ENCODE data around the gene RASL12. TPM values are rescaled to one million over a fixed set of nuclear protein-coding genes. Genes with fewer than 3 reads are reported as not detected.

RASL12 gene
- total RNA-seq = 10 to 100 TPM; 41.4 to 83.5 (median 78.7) TPM

GRCh38 chr15:65067645-65068402, at the start of gene RASL12:
Gene RASL12 (minus strand): TSS chr15:65067991. CDS start chr15:65067835, 156 bp downstream.
- Histone ChIP-seq H3K4me1 (peaks cover 0 to 77% (median 39%) of the 10 kb centered on the region in 4 donors), H3K27me3 (no peaks in the 10 kb centered on the region), H3K9me3 (no peaks in the 10 kb centered on the region), H3K27ac (peak within 1 kb of the TSS; percentile 64 to 95 (median 90)), H3K36me3 (no peaks in the 10 kb centered on the region), H3K4me3 (peak within 1 kb of the TSS; percentile 47 to 81 (median 52))
- no peak for DNase-seq (ENCODE audit: low spot score in 2 of 2)
- TF ChIP-seq POLR2A (IDR thresholded peaks at IDR 0.05) (peak in 1 of 2 donors; percentile 57), CTCF (IDR thresholded peaks at IDR 0.05) (no peak), EP300 (IDR thresholded peaks at IDR 0.05) (no peak)
- WGBS, 2 donors = 4 to 10% methylated on average over 19 to 25 of the region's 66 CpGs

GRCh38 chr15:65115542-65115941, 47.8 kb upstream of the RASL12 start:
- no peak for TF ChIP-seq EP300 (IDR thresholded peaks at IDR 0.05)
- no peak for DNase-seq (ENCODE audit: low spot score in 2 of 2)
- Histone ChIP-seq H3K4me1 (no peaks in the 10 kb centered on the region), H3K36me3 (peaks cover 5 to 94% (median 17%) of the 10 kb centered on the region in 3 donors), H3K27ac (no peak overlapping the region), H3K27me3 (no peaks in the 10 kb centered on the region), H3K4me3 (no peak overlapping the region), H3K9me3 (no peaks in the 10 kb centered on the region)
- 56 to 59% methylated on average over 5 of the region's 5 CpGs for WGBS, 2 donors

GRCh38 chr15:65115086-65115485, 47.3 kb upstream of the RASL12 start, which contains the start of gene UBAP1L:
Gene UBAP1L (minus strand): TSS chr15:65115200. CDS start chr15:65106215, 8,985 bp downstream.
- peaks cover 5 to 91% (median 17%) of the 10 kb centered on the region in 3 donors for H3K36me3 ChIP-seq
- no peak within 1 kb of the TSS for H3K4me3 ChIP-seq
- no peaks in the 10 kb centered on the region for H3K4me1 ChIP-seq

GRCh38 chr15:65110676-65111292, 43.0 kb upstream of the RASL12 start:
- 36 to 40% methylated on average over 3 of the region's 3 CpGs for WGBS, 2 donors
- H3K4me1 ChIP-seq = no peaks in the 10 kb centered on the region
- H3K4me3 ChIP-seq = no peak overlapping the region
- DNase-seq (ENCODE audit: low spot score in 2 of 2) = no peak
- TF ChIP-seq CTCF (IDR thresholded peaks at IDR 0.05) (no peak), POLR2A (IDR thresholded peaks at IDR 0.05) (no peak), EP300 (IDR thresholded peaks at IDR 0.05) (no peak)
- H3K9me3 ChIP-seq = no peaks in the 10 kb centered on the region
- no peaks in the 10 kb centered on the region for H3K27me3 ChIP-seq
- H3K36me3 ChIP-seq = peaks cover 0 to 63% (median 0%) of the 10 kb centered on the region in 3 donors
- H3K27ac ChIP-seq = no peak overlapping the region

More at GRCh38 chr15:65115086-65115485, 47.3 kb upstream of the RASL12 start, which contains the start of gene UBAP1L:
- H3K9me3 ChIP-seq = no peaks in the 10 kb centered on the region
- H3K27me3 ChIP-seq = no peaks in the 10 kb centered on the region
- WGBS, 2 donors = 54 to 57% methylated on average over 2 of the region's 2 CpGs
- no peak for DNase-seq (ENCODE audit: low spot score in 2 of 2)
- TF ChIP-seq POLR2A (IDR thresholded peaks at IDR 0.05) (no peak), EP300 (IDR thresholded peaks at IDR 0.05) (no peak), CTCF (IDR thresholded peaks at IDR 0.05) (no peak)
- no peak within 1 kb of the TSS for H3K27ac ChIP-seq

- no peak overlapping the region for H3K4me3 ChIP-seq
- peaks cover 0 to 8% (median 0%) of the 10 kb centered on the region in 4 donors for H3K4me1 ChIP-seq
- no peaks in the 10 kb centered on the region for H3K27me3 ChIP-seq
- peaks cover 0 to 53% (median 3%) of the 10 kb centered on the region in 3 donors for H3K36me3 ChIP-seq
- no peaks in the 10 kb centered on the region for H3K9me3 ChIP-seq
- DNase-seq (ENCODE audit: low spot score in 2 of 2) = no peak
- H3K27ac ChIP-seq = no peak overlapping the region
- TF ChIP-seq EP300 (IDR thresholded peaks at IDR 0.05) (no peak), POLR2A (IDR thresholded peaks at IDR 0.05) (no peak), CTCF (IDR thresholded peaks at IDR 0.05) (no peak)
- WGBS, 2 donors = 60 to 80% methylated on average over 3 to 6 of the region's 6 CpGs
These were observed 38.3 kb upstream of the RASL12 start for GRCh38 chr15:65106011-65106590.
